AG04449 (cell line): ENCODE data around the gene ZCCHC8.

Experiments used
- CTCF ChIA-PET: fragments of 350-600 bp; formaldehyde crosslinking; extraction: SDS; loops from one replicate; lab custom pipeline; 2021; ENCODE audit warnings: antibody characterized with exemption; lab: Yijun Ruan, JAX
- POLR2A ChIA-PET: fragments of 400-600, 350-600 bp; formaldehyde crosslinking; extraction: SDS; loops from one replicate; lab custom pipeline; 2020; ENCODE audit warnings: antibody characterized with exemption, inconsistent platforms; lab: Yijun Ruan, JAX
- DNase-seq: peaks from one replicate; pipeline ENCODE4 v3.0.0-alpha.2; 2010; ENCODE audit warnings: low read depth, low spot score
- H3K4me3 ChIP-seq: 2 replicates; pipeline ENCODE4 v1.5.1; 2011; ENCODE audit warnings: low read depth, mild to moderate bottlenecking, control low read depth, low read length
- TF ChIP-seq, protein P1 (sequence below): IDR thresholded peaks from one replicate; pipeline ENCODE4 v1.5.1; 2011; ENCODE audit warnings: mild to moderate bottlenecking, moderate library complexity, low read length, control low read depth, inconsistent platforms; ENCODE audit not compliant: insufficient read depth; ENCODE audit errors: missing control alignments

ZCCHC8 gene

DNA sequence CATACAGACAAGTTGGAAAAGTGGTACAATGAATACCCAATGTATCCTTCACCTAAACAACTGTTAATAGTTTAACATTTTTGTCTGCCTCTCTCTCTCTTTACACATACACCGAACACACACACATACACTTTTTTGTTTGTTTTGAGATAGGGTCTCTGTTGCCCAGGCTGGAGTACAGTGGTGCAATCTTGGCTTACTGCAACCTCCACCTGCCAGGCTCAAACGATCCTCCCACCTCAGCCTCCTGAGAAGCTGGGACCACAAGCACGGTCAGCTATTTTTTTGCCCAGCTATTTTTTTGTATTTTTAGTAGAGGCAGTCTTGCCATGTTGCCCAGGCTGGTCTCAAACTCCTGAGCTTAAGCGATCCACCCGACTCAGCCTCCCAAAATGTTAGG is 16.8 kb downstream of the ZCCHC8 start:
- TF ChIP-seq, protein P1, sequence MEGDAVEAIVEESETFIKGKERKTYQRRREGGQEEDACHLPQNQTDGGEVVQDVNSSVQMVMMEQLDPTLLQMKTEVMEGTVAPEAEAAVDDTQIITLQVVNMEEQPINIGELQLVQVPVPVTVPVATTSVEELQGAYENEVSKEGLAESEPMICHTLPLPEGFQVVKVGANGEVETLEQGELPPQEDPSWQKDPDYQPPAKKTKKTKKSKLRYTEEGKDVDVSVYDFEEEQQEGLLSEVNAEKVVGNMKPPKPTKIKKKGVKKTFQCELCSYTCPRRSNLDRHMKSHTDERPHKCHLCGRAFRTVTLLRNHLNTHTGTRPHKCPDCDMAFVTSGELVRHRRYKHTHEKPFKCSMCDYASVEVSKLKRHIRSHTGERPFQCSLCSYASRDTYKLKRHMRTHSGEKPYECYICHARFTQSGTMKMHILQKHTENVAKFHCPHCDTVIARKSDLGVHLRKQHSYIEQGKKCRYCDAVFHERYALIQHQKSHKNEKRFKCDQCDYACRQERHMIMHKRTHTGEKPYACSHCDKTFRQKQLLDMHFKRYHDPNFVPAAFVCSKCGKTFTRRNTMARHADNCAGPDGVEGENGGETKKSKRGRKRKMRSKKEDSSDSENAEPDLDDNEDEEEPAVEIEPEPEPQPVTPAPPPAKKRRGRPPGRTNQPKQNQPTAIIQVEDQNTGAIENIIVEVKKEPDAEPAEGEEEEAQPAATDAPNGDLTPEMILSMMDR: no peak
- POLR2A ChIA-PET: interaction anchor here (1.6 kb wide), 1 partner anchor 17 kb away, joined by 3 read pairs; the partner anchor contains the start of gene ZCCHC8
- no peak for DNase-seq
- no peak overlapping the region for H3K4me3 ChIP-seq
- CTCF ChIA-PET: interaction anchor here (1.8 to 5.2 kb wide), 2 partner anchors 8 to 12 kb away, joined by 4 to 44 read pairs; no protein-coding TSS in a partner anchor

DNA sequence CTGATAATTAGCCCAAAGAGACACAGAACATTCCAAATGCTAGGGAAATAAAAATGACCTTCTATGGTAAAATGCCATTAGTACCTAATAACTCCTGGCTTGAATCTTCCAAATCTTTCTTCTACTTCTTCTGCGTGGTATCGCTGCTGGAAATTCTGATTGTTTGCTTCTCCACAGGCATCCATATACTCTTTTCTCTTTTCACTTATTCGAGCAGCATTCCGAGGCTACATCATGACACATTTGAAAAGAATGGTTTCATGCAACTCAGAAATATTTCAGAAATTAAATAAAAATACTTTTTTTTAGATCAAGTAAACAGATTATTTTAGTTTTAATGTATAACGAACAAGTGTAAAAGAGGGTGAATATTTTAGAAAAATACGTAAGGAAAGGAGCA is 18.9 kb downstream of the ZCCHC8 start:
- no peak overlapping the region for H3K4me3 ChIP-seq
- ChIA-PET CTCF (interaction anchor here (1.3 kb wide), 1 partner anchor 127 kb away, joined by 5 read pairs; no protein-coding TSS in a partner anchor), POLR2A (no interaction called here)
- no peak for DNase-seq
- TF ChIP-seq, protein P1: no peak

DNA sequence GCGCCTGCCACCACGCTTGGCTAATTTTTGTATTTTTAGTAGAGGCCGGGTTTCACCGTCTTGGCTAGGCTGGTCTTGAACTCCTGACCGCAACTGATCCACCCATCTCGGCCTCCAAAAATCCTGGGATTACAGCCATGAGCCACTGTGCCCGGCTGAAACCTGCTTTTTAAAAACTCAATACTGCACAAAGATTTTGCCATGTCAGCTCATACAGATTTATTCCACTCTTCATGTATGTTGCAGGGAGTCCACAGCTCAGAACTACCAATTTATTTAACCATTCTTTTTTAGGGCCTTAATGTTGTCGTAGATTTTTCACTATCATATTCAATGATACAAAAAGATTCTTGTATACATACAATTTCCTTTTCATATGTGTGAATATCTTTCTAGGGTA is 20.0 kb downstream of the ZCCHC8 start:
- POLR2A ChIA-PET: no interaction called here
- no peak overlapping the region for H3K4me3 ChIP-seq
- TF ChIP-seq, protein P1: no peak
- no peak for DNase-seq
- CTCF ChIA-PET: interaction anchor here (0.8 to 1.7 kb wide), 5 partner anchors 8 to 126 kb away, joined by 3 to 15 read pairs (median 4); no protein-coding TSS in a partner anchor

DNA sequence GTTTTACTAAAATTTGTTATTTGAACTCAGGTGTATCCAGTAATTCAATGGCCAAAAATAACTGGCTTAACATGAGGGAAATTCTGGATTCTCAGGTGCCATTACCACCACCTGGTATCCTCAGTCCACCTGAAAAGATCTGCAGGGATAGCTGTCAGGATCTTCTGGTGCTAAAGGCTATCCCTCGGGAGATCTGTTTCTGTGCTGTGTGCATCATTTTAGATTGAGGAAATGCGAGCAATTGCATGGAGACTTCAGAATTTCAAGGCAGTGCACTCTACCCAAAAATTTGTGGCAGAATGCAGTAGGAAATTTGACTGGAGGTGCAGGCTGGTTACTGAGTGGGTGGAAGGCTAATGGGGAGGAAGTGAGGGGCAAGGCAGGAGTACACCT is 26.4 kb downstream of the ZCCHC8 start:
- CTCF ChIA-PET: interaction anchor here (1.3 to 7.7 kb wide), 4 partner anchors 15 to 118 kb away, joined by 3 to 184 read pairs (median 44); no protein-coding TSS in a partner anchor
- H3K4me3 ChIP-seq: no peak overlapping the region
- POLR2A ChIA-PET: no interaction called here
- TF ChIP-seq, protein P1: no peak
- DNase-seq: no peak

DNA sequence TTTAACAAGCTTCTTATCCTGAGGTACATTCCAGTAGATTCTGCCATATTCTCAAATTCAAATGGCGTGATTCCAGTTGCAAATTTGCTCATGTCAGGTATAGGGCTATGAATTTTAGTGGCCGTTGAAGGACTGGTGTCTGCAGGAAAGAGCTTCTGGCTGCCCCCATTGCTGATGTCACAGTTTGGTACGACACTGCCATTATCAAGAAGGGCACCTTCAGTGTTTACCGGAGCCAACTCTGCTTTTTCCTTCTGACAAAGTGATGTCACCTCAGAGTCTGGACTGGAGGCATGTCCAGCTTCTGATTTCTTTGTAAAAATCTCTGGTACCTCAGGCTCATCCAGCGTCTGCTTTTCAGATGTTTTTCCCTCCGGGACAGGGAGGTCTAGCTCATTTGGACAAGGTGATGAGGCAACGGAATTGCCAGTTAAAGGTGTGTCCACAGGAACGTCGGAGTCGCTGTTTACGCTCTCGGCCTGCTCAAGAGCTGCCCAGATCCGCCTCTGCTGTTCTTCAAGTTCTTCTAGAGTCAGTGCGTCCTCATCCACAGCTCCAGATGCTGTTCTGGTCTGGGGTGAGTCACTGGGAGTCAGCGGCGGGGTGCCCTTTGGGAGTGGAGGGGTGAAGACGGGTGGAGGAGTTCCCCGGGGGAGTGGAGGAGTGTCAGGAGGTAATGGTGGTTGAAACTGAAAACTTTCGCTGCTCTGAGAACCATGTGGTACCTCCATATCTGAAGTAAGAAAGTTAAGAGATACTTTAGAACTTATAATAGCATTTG is 27.0 kb downstream of the ZCCHC8 start:
- POLR2A ChIA-PET: interaction anchor here (0.7 to 1.3 kb wide), 2 partner anchors 74 to 90 kb away, joined by 3 read pairs; no protein-coding TSS in a partner anchor
- no peak overlapping the region for H3K4me3 ChIP-seq
- TF ChIP-seq, protein P1: no peak
- CTCF ChIA-PET: interaction anchor here (0.6 to 7.7 kb wide), 15 partner anchors 7 to 138 kb away, joined by 3 to 184 read pairs (median 4); no protein-coding TSS in a partner anchor
- DNase-seq: no peak
